H7 (cell line): ENCODE measurements around the gene SAMD3. TPM values are rescaled to one million over a fixed set of nuclear protein-coding genes. Genes with fewer than 3 reads are reported as not detected.
"Not testable (repeated sequence)": the region's sequence is repeated elsewhere in the genome, so short reads cannot be mapped to it uniquely, and the experiment has no call there.

ENCODE experiments used
- DNase-seq: peaks from one replicate; pipeline ENCODE4 v3.0.0; 2012
- H3K27me3 ChIP-seq: 2 replicates; pipeline ENCODE4 v1.6.0; 2011; ENCODE audit warnings: mild to moderate bottlenecking, low read length; ENCODE audit not compliant: control insufficient read depth, insufficient read depth
- H3K36me3 ChIP-seq: replicated peaks from 2 replicates; pipeline ENCODE4 v1.5.1; 2011; ENCODE audit warnings: low read length; ENCODE audit not compliant: control insufficient read depth, insufficient read depth
- H3K4me3 ChIP-seq: 2 replicates; pipeline ENCODE4 v1.5.1; 2011; ENCODE audit warnings: low read depth, mild to moderate bottlenecking, control low read depth, low read length, moderate library complexity; ENCODE audit not compliant: insufficient read depth
- total RNA-seq: library from RNA; depleted of rRNA; stranded (reverse); fragments of >200 nt; shearing (Covaris generic); gene quantifications from 2 replicates; pipeline ENCODE4 v1.2.3, GENCODE V29; 2014

The SAMD3 gene
- total RNA-seq, 1 experiment from 2014 or later, result 11.5 TPM

GRCh38 chr6:130230531-130230930 is 7.8 kb upstream of the SAMD3 start:
- H3K27me3 ChIP-seq, DNase-seq, H3K36me3 ChIP-seq, H3K4me3 ChIP-seq: not testable (repeated sequence)

DNA sequence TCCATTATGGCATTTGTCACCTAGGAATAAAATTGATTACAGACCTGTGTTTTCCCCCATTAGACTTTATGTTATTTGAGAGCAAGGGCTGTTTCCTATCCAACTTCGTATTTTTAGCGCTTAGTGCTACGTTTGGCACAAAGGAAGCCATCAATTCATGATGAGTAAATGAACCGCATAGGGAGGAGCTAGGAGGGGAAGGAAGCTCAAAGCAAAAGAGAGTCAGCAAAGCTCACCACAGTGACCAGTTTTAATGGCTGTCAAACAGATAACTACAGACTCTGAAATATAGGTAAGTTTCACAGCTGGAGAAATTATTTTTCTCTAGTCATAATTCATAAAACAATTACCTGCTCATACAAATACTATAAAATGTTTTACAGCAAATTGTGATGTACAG is 6.9 kb upstream of the SAMD3 start:
- Histone ChIP-seq H3K4me3 (no peak overlapping the region), H3K36me3 (no peaks in the 10 kb centered on the region), H3K27me3 (no peaks in the 10 kb centered on the region)
- DNase-seq, result no peak

- DNase-seq, result no peak
- Histone ChIP-seq H3K4me3 (no peak overlapping the region), H3K36me3 (no peaks in the 10 kb centered on the region), H3K27me3 (no peaks in the 10 kb centered on the region)
Measured at GRCh38 chr6:130223508-130223907, 757 bp upstream of the SAMD3 start.

- H3K27me3 ChIP-seq, result no peaks in the 10 kb centered on the region
Measured at GRCh38 chr6:130218134-130218533, 4.6 kb downstream of the SAMD3 start.

GRCh38 chr6:130216620-130217019 is 6.1 kb downstream of the SAMD3 start:
- H3K36me3 ChIP-seq, result no peaks in the 10 kb centered on the region
- no peak overlapping the region for H3K4me3 ChIP-seq
- no peak for DNase-seq
- no peaks in the 10 kb centered on the region for H3K27me3 ChIP-seq

More at GRCh38 chr6:130218134-130218533, 4.6 kb downstream of the SAMD3 start:
- H3K4me3 ChIP-seq, result no peak overlapping the region
- H3K36me3 ChIP-seq, result no peaks in the 10 kb centered on the region
- DNase-seq, result no peak

DNA sequence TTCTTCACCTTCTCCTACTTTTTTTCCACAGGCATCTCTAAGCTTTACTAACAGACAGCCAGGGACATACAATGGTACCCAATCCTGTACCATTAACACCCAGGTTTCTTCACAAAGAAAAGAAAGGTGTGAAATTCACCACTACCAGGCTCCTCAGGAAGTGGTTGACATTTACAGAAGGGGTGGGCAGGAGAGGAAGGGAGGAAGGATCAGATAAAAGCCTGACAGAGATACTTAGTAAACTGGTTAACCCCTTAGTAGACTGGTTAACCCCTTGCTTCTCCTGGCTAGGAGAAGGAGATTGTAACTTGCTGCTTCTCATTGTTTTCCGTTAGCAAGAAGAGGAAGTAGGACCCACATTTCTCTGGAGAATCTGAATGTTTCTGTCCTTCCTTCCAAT is 7.2 kb downstream of the SAMD3 start:
- H3K4me3 ChIP-seq, result no peak overlapping the region

DNA sequence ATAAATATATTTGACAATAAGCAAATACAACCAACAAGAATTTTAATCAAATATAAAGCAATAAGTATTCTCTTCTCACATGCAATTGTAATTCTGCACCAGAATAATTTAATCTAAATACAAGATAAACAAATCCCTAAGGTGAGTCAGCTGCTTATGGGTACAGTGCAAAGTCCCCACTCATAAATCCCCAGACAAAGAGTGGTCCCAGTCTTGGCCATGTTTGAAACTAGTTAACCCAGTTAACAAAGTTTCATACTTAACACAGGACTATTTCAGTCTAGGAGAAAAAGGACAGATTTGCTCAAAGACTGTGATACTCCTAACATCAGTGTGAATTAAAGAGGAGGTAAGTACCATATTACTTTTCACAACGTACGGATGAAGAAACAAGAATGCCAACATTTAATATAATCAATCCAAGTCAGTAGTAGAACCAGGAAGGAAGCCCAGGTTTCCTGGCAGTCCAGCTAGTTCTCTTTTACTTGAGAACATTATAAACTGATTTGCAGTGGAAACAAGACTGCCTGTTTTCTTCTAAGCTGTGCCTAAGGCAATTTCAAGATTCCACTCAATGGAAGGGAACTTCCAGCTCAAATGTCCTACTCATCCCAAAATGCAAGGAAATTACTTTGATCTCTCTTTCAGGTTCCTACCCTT is 10.4 kb downstream of the SAMD3 start:
- no peak overlapping the region for H3K4me3 ChIP-seq
- H3K36me3 ChIP-seq, result no peaks in the 10 kb centered on the region
- DNase-seq, result no peak
- H3K27me3 ChIP-seq, result no peaks in the 10 kb centered on the region

More for the DNA sequence above, 7.2 kb downstream of the SAMD3 start:
- Histone ChIP-seq H3K36me3 (no peaks in the 10 kb centered on the region), H3K27me3 (no peaks in the 10 kb centered on the region)
- peak; percentile 24 for DNase-seq

GRCh38 chr6:130211691-130212090 is 11.1 kb downstream of the SAMD3 start:
- H3K36me3 ChIP-seq, result no peaks in the 10 kb centered on the region
- no peak overlapping the region for H3K4me3 ChIP-seq
- no peaks in the 10 kb centered on the region for H3K27me3 ChIP-seq
- DNase-seq, result no peak

DNA sequence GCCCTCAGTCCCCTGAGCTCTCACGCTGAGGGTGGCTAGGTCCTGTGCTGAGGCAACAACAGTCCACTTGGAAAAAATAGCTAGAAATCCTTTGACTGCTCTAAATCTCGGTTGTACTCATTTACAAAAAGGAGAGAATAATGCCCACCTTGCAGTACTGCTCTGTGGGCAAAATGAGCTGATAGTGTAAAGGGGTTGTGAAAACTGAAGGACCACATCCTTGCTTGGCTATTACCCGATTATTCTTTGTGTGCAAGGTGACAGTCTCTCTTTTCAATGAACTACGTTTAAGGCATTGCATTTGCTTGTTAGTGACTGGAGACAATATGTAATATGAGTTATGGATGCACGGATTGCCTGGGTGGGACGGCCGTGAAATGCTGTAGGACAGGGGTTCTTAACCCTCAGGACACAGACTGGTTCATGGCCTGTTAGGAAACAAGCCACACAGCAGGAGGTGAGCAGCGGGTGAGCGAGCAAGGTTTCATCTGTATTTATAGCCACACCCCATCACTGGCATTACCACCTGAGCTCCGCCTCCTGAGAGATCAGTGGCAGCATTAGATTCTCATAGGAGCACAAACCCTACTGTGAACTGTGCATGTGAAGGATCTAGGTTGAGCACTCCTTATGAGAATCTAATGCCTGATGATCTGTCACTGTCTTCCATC is 14.6 kb downstream of the SAMD3 start:
- no peaks in the 10 kb centered on the region for H3K27me3 ChIP-seq
- H3K36me3 ChIP-seq, result no peaks in the 10 kb centered on the region
- no peak overlapping the region for H3K4me3 ChIP-seq
- no peak for DNase-seq

DNA sequence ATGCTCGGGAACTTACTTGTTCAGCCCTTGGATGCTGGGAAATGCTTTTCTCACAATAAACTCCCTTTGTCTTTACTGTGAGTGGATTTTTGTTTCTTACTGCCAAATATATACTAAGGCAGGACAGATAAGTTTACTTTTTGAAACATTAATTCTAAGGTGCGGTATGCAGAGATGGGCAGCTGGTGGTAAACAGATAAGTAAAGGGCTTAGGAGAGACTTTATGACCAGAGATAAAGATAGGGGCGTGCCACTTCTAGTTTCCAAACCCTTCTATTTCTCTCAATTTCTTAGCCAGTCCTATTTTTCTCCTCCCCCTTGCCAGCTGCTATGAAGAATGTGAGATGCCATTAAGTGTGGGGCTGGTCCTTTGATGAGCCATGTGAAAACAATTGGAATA is 16.3 kb downstream of the SAMD3 start:
- Histone ChIP-seq H3K4me3 (no peak overlapping the region), H3K36me3 (no peaks in the 10 kb centered on the region), H3K27me3 (no peaks in the 10 kb centered on the region)
- no peak for DNase-seq

DNA sequence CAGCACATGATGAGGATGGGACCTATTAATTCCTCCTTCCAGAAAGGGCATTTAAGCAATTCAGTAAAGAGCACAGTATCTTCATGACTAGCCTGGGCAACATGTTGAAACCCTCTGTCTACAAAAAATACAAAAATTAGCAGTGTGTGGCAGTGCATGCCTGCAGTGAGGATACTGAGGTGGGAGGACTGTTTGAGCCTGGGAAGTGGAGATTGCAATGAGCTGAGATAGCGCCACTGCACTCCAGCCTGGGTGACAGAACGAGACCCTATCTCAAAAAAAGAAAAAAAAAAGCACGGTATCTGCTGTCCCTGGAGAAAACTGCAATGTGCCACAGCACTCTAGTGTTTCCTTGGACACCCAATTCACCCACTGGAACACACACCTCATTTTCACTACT is 18.4 kb downstream of the SAMD3 start:
- DNase-seq, result no peak
- H3K36me3 ChIP-seq, result no peaks in the 10 kb centered on the region
- no peak overlapping the region for H3K4me3 ChIP-seq
- H3K27me3 ChIP-seq, result no peaks in the 10 kb centered on the region

DNA sequence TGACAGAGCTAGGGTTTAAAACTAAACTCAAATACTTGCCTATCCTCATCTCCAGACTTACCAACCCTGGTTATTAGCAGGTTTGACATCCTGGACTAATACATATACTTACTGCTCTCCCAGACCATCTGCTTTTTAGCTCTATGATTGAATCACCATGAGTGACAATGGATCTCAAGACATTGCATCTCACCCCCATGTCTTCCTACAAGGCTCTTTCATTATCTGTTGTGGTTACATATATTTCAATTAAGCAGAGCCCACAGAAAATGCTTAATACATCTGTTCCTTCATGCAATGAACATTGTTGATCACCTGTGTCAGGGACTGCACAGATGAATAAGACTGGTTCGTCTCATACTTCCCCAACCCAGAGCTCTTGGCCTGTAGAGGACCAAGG is 19.4 kb downstream of the SAMD3 start:
- DNase-seq, result no peak
- H3K36me3 ChIP-seq, result no peaks in the 10 kb centered on the region
- no peaks in the 10 kb centered on the region for H3K27me3 ChIP-seq
- H3K4me3 ChIP-seq, result no peak overlapping the region

DNA sequence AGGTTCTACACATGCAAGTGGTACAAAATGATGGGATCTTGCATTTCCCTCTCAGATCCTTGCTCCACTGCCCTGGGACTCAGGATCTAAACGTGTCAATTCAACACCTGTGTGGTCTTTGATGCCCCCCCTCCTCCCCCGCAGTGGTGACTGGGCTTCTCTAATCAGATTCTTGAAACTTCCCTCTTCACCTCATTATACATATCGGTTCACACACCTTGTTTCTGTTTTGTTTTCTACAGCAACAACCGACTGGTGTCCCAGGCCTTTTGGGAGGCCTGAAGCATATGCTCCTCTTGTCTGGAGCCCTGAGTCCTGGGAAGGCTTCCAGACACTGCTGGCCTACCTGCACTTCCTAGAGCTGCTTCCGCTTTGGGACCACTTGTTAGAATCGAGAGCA is 20.0 kb downstream of the SAMD3 start:
- peak; percentile 13 for DNase-seq
- no peak overlapping the region for H3K4me3 ChIP-seq
- no peaks in the 10 kb centered on the region for H3K27me3 ChIP-seq
- no peaks in the 10 kb centered on the region for H3K36me3 ChIP-seq

DNA sequence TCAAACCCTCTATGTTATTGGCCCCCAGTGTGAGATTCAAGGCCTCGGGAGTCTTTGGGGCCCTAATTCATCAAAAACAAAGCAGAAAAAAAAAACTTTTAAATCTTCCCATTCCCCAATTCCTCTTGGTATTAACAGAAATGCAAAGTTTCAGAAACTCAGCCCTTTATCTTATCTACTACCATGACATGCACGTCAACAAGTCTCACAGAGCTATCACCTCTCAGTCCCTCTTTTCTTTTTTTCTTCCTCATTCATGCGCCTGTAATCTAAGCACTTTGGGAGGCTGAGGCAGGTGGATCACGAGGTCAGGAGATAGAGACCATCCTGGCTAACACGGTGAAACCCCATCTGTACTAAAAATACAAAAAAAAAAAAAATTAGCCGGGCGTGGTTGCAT is 22.7 kb downstream of the SAMD3 start:
- H3K4me3 ChIP-seq, result no peak overlapping the region
- H3K27me3 ChIP-seq, result no peaks in the 10 kb centered on the region
- DNase-seq, result no peak
- no peaks in the 10 kb centered on the region for H3K36me3 ChIP-seq

DNA sequence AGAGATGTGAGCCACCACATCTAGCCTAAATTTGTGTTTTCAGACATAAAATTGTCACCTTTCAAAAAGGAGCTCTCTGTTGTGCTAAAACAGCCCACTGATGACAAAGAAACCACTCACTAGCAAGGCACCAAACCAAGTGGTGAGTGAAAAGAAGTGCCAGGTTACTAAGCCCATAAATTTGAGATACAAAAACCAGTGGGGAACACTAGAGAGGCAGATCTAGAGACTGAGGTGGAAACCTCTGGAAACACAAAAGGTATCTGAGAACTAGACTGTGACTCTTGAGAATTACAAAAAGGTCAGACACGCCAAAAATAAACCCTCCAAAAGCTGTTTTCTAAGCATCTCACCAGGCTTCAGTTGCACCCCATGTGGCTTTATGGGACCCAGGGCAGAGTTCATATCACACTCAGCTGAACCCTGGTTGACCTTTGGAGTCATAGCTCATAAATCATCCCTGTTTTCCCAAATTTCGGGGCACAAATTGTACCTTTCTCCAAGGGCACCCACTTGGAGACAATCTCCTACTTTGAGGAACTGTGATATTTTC is 24.2 kb downstream of the SAMD3 start:
- H3K27me3 ChIP-seq, result no peaks in the 10 kb centered on the region
- H3K4me3 ChIP-seq, result no peak overlapping the region

More for the DNA sequence above, 24.2 kb downstream of the SAMD3 start:
- H3K36me3 ChIP-seq, result no peaks in the 10 kb centered on the region
- no peak for DNase-seq
